PC-3 (cell line): ENCODE data around the gene FAM131A. TPM values are rescaled to one million over a fixed set of nuclear protein-coding genes. Genes with fewer than 3 reads are reported as not detected.

Experiments
- ATAC-seq: fragments of 200-7000 bp; cut with Tn5 transposase; 2 replicates; pipeline ENCODE4 v1.9.1; 2020; ENCODE audit warnings: mild to moderate bottlenecking, moderate library complexity
- BruUV-seq: library from RNA; stranded (reverse); fragments of 400-500 nt; replicated peaks from 2 replicates; lab custom pipeline; 2021; lab: Mats Ljungman, UMichigan
- CTCF ChIA-PET: fragments of 300-600 bp; sonication (Branson Sonifier 250); formaldehyde crosslinking; loops from one replicate; lab custom pipeline; 2022; ENCODE audit warnings: antibody characterized with exemption; lab: Charles Lee
- POLR2A ChIA-PET: fragments of 300-600 bp; sonication (Branson Sonifier 250); formaldehyde crosslinking; loops from one replicate; lab custom pipeline; 2022; ENCODE audit warnings: antibody characterized with exemption; ENCODE audit not compliant: unreplicated experiment; lab: Charles Lee
- DNase-seq: peaks from one replicate; pipeline ENCODE4 v3.0.0-alpha.2; 2015
- H2AFZ ChIP-seq: fragments of 300-600 bp; sonication (generic); 2 replicates; pipeline ENCODE4 v1.6.0; 2016; ENCODE audit warnings: antibody characterized with exemption, low read length
- H3F3A ChIP-seq: fragments of 300-600 bp; sonication (generic); one replicate; pipeline ENCODE4 v1.6.0; 2017; ENCODE audit warnings: antibody characterized with exemption, low read length, control low read depth, mild to moderate bottlenecking; ENCODE audit not compliant: unreplicated experiment
- H3K27ac ChIP-seq: fragments of 300-600 bp; sonication (generic); 2 replicates; pipeline ENCODE4 v1.5.1; 2016; ENCODE audit warnings: mild to moderate bottlenecking, low read length
- H3K27me3 ChIP-seq: fragments of 300-600 bp; sonication (generic); 2 replicates; pipeline ENCODE4 v1.6.1; 2016; ENCODE audit warnings: low read length, mixed read lengths
- H3K36me3 ChIP-seq: fragments of 300-600 bp; sonication (generic); 2 replicates; pipeline ENCODE4 v1.6.1; 2016; ENCODE audit warnings: low read depth, mixed run types, low read length, mixed read lengths
- H3K4me1 ChIP-seq: fragments of 300-600 bp; sonication (generic); 2 replicates; pipeline ENCODE4 v1.5.1; 2016; ENCODE audit warnings: low read length; ENCODE audit not compliant: insufficient read depth
- H3K4me2 ChIP-seq: fragments of 300-600 bp; sonication (generic); 2 replicates; pipeline ENCODE4 v1.6.0; 2016; ENCODE audit warnings: low read length
- H3K4me3 ChIP-seq: fragments of 300-600 bp; sonication (generic); 2 replicates; pipeline ENCODE4 v1.5.1; 2016; ENCODE audit warnings: mild to moderate bottlenecking, low read length, mixed read lengths
- H3K79me2 ChIP-seq: fragments of 300-600 bp; sonication (generic); 2 replicates; pipeline ENCODE4 v1.6.1; 2017; ENCODE audit warnings: low read length, mixed read lengths
- H3K9ac ChIP-seq: fragments of 300-600 bp; sonication (generic); 2 replicates; pipeline ENCODE4 v1.6.0; 2016; ENCODE audit warnings: mild to moderate bottlenecking, low read length
- H3K9me2 ChIP-seq: fragments of 300-600 bp; sonication (generic); replicated peaks from 2 replicates; pipeline ENCODE4 v1.6.1; 2016; ENCODE audit warnings: mixed run types, low read length, mixed read lengths
- H3K9me3 ChIP-seq: fragments of 300-600 bp; sonication (generic); 2 replicates; pipeline ENCODE4 v1.6.1; 2016; ENCODE audit warnings: low read length, mixed read lengths
- H4K20me1 ChIP-seq: fragments of 300-600 bp; sonication (generic); 2 replicates; pipeline ENCODE4 v1.6.1; 2016; ENCODE audit warnings: low read length, mixed read lengths
- EZH2 ChIP-seq: fragments of 300-600 bp; sonication (generic); IDR thresholded peaks from one replicate; pipeline ENCODE4 v1.6.1; 2017; ENCODE audit warnings: antibody characterized with exemption, mild to moderate bottlenecking, low read length; ENCODE audit not compliant: unreplicated experiment
- EZH2phosphoT487 ChIP-seq: fragments of 300-600 bp; sonication (generic); IDR thresholded peaks from 2 replicates; pipeline ENCODE4 v1.6.1; 2018; ENCODE audit warnings: mild to moderate bottlenecking, antibody characterized with exemption, low read length, borderline replicate concordance
- intact Hi-C: fragments of 100-400 bp; cut with micrococcal nuclease; formaldehyde crosslinking; loops from 2 replicates; pipeline ENCODE4 v1.9.0; 2023
- total RNA-seq: library from RNA; depleted of rRNA; stranded (reverse); fragments of >200 nt; gene quantifications from 2 replicates; pipeline ENCODE4 v1.2.3, GENCODE V29; 2014
- TF ChIP-seq, protein P1 (sequence below): fragments of 300-600 bp; sonication (generic); conservative IDR thresholded peaks from 2 replicates; pipeline ENCODE4 v1.5.1; 2017; ENCODE audit warnings: antibody characterized with exemption, low read depth, mild to moderate bottlenecking, low read length

Gene FAM131A
- total RNA-seq, 1 experiment from 2014 or later = 21.9 TPM

DNA sequence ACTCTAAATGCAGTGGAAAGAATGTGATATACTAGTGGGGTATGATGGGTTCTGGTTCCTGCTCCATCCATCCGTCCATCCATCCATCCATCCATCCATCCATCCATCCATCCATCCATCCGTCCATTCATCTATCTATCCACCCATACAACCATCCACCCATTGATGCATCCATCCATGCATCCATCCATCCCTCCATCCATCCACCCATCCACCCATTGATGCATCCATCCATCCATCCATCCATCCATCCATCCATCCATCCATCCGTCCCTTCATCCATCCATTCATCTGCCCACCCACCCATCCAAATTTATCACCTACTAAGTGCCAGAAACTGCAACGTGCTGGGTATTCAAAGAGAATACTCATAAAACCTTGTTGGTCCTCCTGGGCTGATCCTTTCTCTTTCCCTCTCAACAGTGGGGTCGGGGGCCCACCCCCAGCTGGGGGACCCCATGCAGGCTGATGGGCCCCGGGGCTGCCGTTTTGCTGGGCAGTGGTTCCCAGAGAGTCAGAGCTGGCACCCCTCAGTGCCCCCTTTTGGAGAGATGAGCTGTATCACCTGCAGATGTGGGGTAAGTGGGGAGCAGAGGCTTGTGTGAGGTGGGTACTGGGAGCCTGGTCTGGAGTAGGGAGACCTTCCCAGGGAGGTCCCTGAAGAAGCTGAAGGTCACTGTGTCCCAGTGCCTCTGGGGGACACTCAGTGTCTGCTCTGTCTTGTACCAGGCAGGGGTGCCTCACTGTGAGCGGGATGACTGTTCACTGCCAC is 51.0 kb downstream of the FAM131A start:
- no peak overlapping the region for H3K9ac ChIP-seq
- H3K4me2 ChIP-seq = no peak overlapping the region
- no peaks in the 10 kb centered on the region for H3K79me2 ChIP-seq
- no TSS peak for BruUV-seq
- intact Hi-C loops = no loop called here
- H3K27ac ChIP-seq = no peak overlapping the region
- no peak for DNase-seq
- H3K4me3 ChIP-seq = no peak overlapping the region
- H3K9me2 ChIP-seq = no peaks in the 10 kb centered on the region
- ATAC-seq = no peak
- no peaks in the 10 kb centered on the region for H3K9me3 ChIP-seq
- no peaks in the 10 kb centered on the region for H4K20me1 ChIP-seq
- peaks cover 23% of the 10 kb centered on the region for H3K27me3 ChIP-seq
- H3F3A ChIP-seq = no peaks in the 10 kb centered on the region
- POLR2A ChIA-PET = no interaction called here
- CTCF ChIA-PET = interaction anchor here (0.5 kb wide), 1 partner anchor 116 kb away, joined by 9 read pairs; no protein-coding TSS in a partner anchor
- no peak overlapping the region for H2AFZ ChIP-seq
- no peak for TF ChIP-seq EZH2
- TF ChIP-seq, protein P1, sequence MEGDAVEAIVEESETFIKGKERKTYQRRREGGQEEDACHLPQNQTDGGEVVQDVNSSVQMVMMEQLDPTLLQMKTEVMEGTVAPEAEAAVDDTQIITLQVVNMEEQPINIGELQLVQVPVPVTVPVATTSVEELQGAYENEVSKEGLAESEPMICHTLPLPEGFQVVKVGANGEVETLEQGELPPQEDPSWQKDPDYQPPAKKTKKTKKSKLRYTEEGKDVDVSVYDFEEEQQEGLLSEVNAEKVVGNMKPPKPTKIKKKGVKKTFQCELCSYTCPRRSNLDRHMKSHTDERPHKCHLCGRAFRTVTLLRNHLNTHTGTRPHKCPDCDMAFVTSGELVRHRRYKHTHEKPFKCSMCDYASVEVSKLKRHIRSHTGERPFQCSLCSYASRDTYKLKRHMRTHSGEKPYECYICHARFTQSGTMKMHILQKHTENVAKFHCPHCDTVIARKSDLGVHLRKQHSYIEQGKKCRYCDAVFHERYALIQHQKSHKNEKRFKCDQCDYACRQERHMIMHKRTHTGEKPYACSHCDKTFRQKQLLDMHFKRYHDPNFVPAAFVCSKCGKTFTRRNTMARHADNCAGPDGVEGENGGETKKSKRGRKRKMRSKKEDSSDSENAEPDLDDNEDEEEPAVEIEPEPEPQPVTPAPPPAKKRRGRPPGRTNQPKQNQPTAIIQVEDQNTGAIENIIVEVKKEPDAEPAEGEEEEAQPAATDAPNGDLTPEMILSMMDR = no peak
- no peaks in the 10 kb centered on the region for H3K4me1 ChIP-seq
- H3K36me3 ChIP-seq = no peaks in the 10 kb centered on the region

DNA sequence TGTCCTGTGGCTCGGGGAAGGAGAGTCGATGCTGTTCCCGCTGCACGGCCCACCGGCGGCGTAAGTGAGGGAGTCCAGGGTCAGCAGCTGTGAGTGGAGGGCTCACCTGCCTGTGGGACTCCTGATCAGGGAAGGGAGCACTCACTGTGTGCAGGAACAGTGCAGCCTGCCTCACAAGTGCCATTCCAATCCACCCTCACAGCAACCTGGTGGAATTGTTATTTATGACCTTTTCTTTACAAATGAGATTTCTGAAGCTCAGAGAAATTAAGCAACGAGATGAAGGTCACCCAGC is 51.5 kb downstream of the FAM131A start:
- no peak overlapping the region for H2AFZ ChIP-seq
- H3K36me3 ChIP-seq = no peaks in the 10 kb centered on the region
- DNase-seq = no peak
- no peak for ATAC-seq
- H3K4me2 ChIP-seq = no peak overlapping the region
- no peak overlapping the region for H3K27ac ChIP-seq
- no peaks in the 10 kb centered on the region for H3K79me2 ChIP-seq
- BruUV-seq = no TSS peak
- CTCF ChIA-PET = no interaction called here
- H3K9ac ChIP-seq = no peak overlapping the region
- TF ChIP-seq EZH2phosphoT487 = no peak
- TF ChIP-seq EZH2 = no peak
- TF ChIP-seq, protein P1 = no peak
- no peaks in the 10 kb centered on the region for H3K4me1 ChIP-seq
- intact Hi-C loops = no loop called here
- H3K9me2 ChIP-seq = no peaks in the 10 kb centered on the region
- peaks cover 28% of the 10 kb centered on the region for H3K27me3 ChIP-seq
- H3F3A ChIP-seq = no peaks in the 10 kb centered on the region
- no peak overlapping the region for H3K4me3 ChIP-seq
- no peaks in the 10 kb centered on the region for H3K9me3 ChIP-seq
- H4K20me1 ChIP-seq = no peaks in the 10 kb centered on the region
- POLR2A ChIA-PET = no interaction called here

DNA sequence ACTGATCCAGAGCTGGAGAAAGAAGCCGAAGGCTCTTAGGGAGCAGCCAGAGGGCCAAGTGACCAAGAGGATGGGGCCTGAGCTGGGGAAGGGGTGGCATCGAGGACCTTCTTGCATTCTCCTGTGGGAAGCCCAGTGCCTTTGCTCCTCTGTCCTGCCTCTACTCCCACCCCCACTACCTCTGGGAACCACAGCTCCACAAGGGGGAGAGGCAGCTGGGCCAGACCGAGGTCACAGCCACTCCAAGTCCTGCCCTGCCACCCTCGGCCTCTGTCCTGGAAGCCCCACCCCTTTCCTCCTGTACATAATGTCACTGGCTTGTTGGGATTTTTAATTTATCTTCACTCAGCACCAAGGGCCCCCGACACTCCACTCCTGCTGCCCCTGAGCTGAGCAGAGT is 52.0 kb downstream of the FAM131A start:
- Histone ChIP-seq H3K9ac (no peak overlapping the region), H3K27me3 (peaks cover 32% of the 10 kb centered on the region), H3K9me2 (no peaks in the 10 kb centered on the region), H3K4me3 (no peak overlapping the region), H3K27ac (no peak overlapping the region), H3K36me3 (no peaks in the 10 kb centered on the region), H3K9me3 (no peaks in the 10 kb centered on the region), H3K79me2 (no peaks in the 10 kb centered on the region), H3K4me2 (no peak overlapping the region), H4K20me1 (no peaks in the 10 kb centered on the region), H3K4me1 (no peaks in the 10 kb centered on the region), H3F3A (no peaks in the 10 kb centered on the region), H2AFZ (no peak overlapping the region)
- DNase-seq = no peak
- ChIA-PET POLR2A (no interaction called here), CTCF (no interaction called here)
- no peak for TF ChIP-seq EZH2phosphoT487
- TF ChIP-seq, protein P1 = no peak
- TF ChIP-seq EZH2 = no peak
- intact Hi-C loops = no loop called here
- ATAC-seq = no peak
- no TSS peak for BruUV-seq
